HG02571 (cell line): ENCODE data around the gene AARSD1.
"Not testable (repeated sequence)": the region's sequence is repeated elsewhere in the genome, so short reads cannot be mapped to it uniquely, and the experiment has no call there.

Experiments
- ATAC-seq: cut with Tn5 transposase; IDR thresholded peaks from one replicate; pipeline ENCODE4 v1.9.1; 2021; ENCODE audit warnings: mild to moderate bottlenecking, moderate library complexity; ENCODE audit not compliant: unreplicated experiment

Gene AARSD1

GRCh38 chr17:42964161-42964932, at the start of gene AARSD1:
Gene AARSD1, minus strand, starts transcription at chr17:42964454. Its CDS starts 14 bp downstream, at chr17:42964440.
- ATAC-seq: peak; percentile 76

- no peak for ATAC-seq
These were observed 49.0 kb upstream of the AARSD1 start for GRCh38 chr17:43013296-43013695.

GRCh38 chr17:43011728-43012472, 47.6 kb upstream of the AARSD1 start:
- ATAC-seq: no peak

- no peak for ATAC-seq
These were observed 46.5 kb upstream of the AARSD1 start for GRCh38 chr17:43010667-43011308.

- peak; percentile 76 for ATAC-seq
These were observed 42.6 kb upstream of the AARSD1 start, which contains the start of gene IFI35 for GRCh38 chr17:43006639-43007551. Gene IFI35, plus strand, starts transcription at chr17:43006784. Its CDS starts 164 bp downstream, at chr17:43006948.

- ATAC-seq: no peak
These were observed 39.4 kb upstream of the AARSD1 start for GRCh38 chr17:43003542-43004172.

- ATAC-seq: not testable (repeated sequence)
These were observed 36.6 kb upstream of the AARSD1 start for GRCh38 chr17:43000894-43001293.

GRCh38 chr17:42999003-42999525, 34.8 kb upstream of the AARSD1 start:
- no peak for ATAC-seq

- ATAC-seq: peak; percentile 92
These were observed 34.0 kb upstream of the AARSD1 start, which contains the start of gene RPL27 for GRCh38 chr17:42997984-42998938. Gene RPL27, plus strand, starts transcription at chr17:42998419. Its CDS starts 332 bp downstream, at chr17:42998751.

- ATAC-seq: no peak
These were observed 33.2 kb upstream of the AARSD1 start for GRCh38 chr17:42997390-42997983.

GRCh38 chr17:42993913-42994312, 29.7 kb upstream of the AARSD1 start:
- ATAC-seq: not testable (repeated sequence)

GRCh38 chr17:42992872-42993271, 28.6 kb upstream of the AARSD1 start:
- ATAC-seq: no peak

- ATAC-seq: no peak
These were observed 27.2 kb upstream of the AARSD1 start for GRCh38 chr17:42991471-42991870.

- no peak for ATAC-seq
These were observed 25.7 kb upstream of the AARSD1 start for GRCh38 chr17:42989726-42990652.

GRCh38 chr17:42989141-42989540, 24.9 kb upstream of the AARSD1 start:
- ATAC-seq: no peak

- no peak for ATAC-seq
These were observed 21.0 kb upstream of the AARSD1 start for GRCh38 chr17:42985225-42985624.

- no peak for ATAC-seq
These were observed 18.0 kb upstream of the AARSD1 start for GRCh38 chr17:42982266-42982665.
